LNCAP (cell line): ENCODE measurements around the gene SUCO.

ENCODE experiments used
- TF ChIP-seq, protein P1 (sequence below): fragments of 450-650 bp; IDR thresholded peaks from 2 replicates; pipeline ENCODE4 v1.5.1; 2017; ENCODE audit warnings: mild to moderate bottlenecking

SUCO gene

GRCh38 chr1:172585861-172586260, 52.9 kb downstream of the SUCO start:
- TF ChIP-seq, protein P1, sequence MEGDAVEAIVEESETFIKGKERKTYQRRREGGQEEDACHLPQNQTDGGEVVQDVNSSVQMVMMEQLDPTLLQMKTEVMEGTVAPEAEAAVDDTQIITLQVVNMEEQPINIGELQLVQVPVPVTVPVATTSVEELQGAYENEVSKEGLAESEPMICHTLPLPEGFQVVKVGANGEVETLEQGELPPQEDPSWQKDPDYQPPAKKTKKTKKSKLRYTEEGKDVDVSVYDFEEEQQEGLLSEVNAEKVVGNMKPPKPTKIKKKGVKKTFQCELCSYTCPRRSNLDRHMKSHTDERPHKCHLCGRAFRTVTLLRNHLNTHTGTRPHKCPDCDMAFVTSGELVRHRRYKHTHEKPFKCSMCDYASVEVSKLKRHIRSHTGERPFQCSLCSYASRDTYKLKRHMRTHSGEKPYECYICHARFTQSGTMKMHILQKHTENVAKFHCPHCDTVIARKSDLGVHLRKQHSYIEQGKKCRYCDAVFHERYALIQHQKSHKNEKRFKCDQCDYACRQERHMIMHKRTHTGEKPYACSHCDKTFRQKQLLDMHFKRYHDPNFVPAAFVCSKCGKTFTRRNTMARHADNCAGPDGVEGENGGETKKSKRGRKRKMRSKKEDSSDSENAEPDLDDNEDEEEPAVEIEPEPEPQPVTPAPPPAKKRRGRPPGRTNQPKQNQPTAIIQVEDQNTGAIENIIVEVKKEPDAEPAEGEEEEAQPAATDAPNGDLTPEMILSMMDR: no peak

DNA sequence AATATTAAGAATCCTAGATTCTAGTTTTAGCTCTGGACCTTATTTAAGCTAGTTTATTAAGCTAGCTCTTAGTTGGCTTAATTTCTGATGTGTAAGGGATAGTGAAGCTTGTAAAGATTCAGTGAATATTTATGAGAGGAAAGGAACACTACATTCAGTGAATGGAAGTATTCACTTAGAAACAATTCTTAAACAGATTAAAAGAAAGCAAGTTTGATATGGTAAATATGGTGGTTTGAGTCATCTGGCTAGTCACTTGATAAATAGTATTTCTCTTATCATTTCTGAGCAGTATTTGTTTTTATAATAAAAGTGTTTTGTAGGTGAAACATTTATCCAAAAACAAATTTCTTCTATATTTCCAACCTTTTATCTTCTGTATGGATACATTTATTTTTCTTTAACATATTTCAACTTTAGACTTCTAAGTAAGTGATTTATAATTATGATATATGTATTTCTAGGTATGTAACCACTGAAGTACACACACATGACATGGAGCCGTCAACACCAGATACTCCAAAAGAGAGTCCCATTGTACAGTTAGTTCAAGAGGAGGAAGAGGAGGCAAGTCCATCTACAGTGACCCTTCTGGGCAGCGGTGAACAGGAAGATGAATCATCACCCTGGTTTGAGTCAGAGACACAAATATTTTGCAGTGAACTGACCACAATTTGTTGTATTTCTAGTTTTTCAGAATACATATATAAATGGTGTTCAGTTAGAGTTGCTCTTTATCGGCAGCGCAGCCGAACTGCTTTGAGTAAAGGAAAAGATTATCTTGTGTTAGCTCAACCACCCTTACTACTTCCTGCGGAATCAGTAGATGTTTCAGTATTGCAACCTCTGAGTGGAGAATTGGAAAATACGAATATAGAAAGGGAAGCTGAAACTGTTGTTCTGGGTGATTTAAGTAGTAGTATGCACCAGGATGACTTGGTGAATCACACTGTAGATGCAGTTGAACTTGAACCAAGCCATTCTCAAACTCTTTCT, 55.6 kb downstream of the SUCO start:
- TF ChIP-seq, protein P1: no peak

DNA sequence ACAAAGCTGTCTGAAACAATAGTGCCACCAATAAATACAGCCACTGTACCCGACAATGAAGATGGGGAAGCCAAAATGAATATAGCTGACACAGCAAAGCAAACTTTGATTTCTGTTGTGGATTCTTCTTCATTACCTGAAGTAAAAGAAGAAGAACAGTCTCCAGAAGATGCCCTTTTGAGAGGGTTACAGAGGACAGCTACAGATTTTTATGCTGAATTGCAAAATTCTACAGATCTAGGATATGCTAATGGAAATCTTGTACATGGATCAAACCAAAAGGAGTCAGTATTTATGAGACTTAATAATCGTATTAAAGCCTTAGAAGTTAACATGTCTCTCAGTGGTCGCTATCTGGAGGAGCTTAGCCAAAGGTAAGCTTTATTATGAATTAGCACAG, 56.6 kb downstream of the SUCO start:
- TF ChIP-seq, protein P1: no peak

DNA sequence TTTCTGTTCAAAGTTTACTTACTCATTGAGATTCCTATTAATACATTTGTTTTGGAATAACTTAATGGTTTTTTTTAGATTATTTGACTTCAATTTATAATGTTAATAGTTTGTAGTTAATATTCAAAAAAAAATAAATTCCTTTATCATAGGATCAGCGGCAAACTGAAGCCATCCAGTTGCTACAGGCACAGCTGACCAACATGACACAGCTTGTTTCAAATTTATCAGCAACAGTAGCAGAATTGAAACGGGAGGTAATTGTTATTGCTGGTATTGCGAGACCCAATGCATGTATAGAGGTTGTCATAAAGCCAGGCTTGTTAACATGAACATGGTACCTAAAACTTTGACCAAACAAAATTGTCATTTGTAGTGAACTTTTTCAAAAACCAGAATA, 67.0 kb downstream of the SUCO start:
- TF ChIP-seq, protein P1: no peak

GRCh38 chr1:172600615-172601014, 67.7 kb downstream of the SUCO start:
- TF ChIP-seq, protein P1: no peak

DNA sequence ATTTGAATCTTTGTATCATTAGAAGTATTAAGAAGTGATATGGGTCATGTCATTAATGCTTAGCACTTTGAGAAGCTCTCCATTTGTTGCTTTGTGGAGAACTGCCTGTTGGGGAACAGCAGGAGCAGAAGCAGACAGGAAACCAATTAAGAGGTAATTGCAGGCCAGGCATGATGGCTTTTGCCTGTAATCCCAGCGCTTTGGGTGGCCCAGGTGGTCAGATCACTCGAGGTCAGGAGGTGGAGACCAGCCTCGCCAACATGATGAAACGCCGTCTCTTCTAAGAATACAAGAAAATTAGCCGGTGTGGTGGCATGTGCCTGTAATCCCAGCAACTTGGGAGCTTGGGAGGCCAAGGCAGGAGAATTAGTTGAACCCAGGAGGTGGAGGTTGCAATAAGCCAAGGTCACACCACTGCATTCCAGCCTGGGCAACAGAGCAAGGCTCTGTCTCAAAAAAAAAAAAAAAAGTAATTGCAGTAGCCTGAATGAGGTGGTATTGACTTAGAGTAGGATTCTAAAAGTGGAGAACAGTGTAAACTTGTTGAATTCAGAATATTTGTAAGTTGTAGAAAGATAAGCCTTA, 68.2 kb downstream of the SUCO start:
- TF ChIP-seq, protein P1: no peak

DNA sequence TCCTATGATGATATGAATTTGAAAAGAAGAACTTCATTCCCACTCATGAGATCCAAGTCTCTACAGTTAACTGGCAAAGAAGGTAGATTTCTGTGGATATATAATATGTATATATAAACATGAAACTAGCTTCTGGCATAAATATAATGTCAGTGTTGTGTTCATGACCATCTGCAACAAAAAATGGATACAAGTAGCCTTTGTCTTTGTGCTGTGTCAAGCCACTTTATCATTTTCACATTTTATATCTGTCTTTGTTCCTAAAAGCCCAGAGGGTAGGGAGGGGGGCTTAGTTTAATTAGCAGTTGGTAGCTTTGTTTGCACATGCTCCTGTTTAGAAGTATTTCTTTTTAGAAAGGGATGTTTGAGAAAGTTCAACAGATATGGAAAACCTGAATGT, 69.8 kb downstream of the SUCO start:
- TF ChIP-seq, protein P1: no peak
